ENCODE measurements around the gene CDC16. TPM values are rescaled to one million over a fixed set of nuclear protein-coding genes. Genes with fewer than 3 reads are reported as not detected.

CDC16 gene
- total and polyA plus RNA-seq, 2 of the 4 experiments (the other 2 are of a cell fraction) = 41.6 to 66.6 TPM

DNA sequence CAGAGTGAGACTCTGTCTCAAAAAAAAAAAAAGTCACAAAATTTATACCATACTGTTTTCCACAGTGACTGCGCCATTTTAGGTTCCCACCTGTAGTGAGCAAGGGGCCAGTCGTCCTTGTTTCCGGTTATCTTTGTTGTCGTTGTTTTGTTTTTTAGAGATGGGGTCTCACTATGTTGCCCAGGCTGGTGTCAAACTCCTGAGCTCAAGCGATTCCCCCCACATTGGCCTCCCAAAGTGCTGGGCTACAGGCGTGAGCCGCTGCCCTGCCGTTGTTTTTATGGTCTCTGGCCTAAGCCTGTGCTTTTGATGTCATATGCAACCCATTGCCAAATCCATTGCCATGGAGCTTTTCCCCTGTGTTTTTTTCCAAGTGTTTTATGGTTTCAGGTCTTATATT, 50.0 kb downstream of the CDC16 start:
- Histone ChIP-seq H2BK20ac (ENCODE audit: low read depth, low read length) (no peak overlapping the region), H3K4me1 (ENCODE audit: control insufficient read depth, insufficient read depth, low read length) (peaks cover 4% of the 10 kb centered on the region), H3K9me1 (ENCODE audit: insufficient read depth, low read length) (peaks cover 17% of the 10 kb centered on the region), H3K4me2 (ENCODE audit: low read depth, low read length) (no peak overlapping the region), H3K27ac (ENCODE audit: insufficient read depth, low read length) (no peak overlapping the region), H2BK120ac (ENCODE audit: low read depth, low read length) (no peak overlapping the region), H3K56ac (ENCODE audit: extremely low read depth, insufficient read depth, low read length) (no peak overlapping the region), H3K18ac (ENCODE audit: low read depth, low read length) (no peak overlapping the region), H4K5ac (ENCODE audit: low read depth, low read length) (no peak overlapping the region), H3K27me3 (ENCODE audit: control insufficient read depth, insufficient read depth, low read length) (no peaks in the 10 kb centered on the region), H3K36me3 (ENCODE audit: control insufficient read depth, insufficient read depth, low read length) (peaks cover 25% of the 10 kb centered on the region), H3K23ac (ENCODE audit: low read depth, low read length) (no peak overlapping the region), H3K14ac (replicated peaks; ENCODE audit: low read depth, low read length) (no peak overlapping the region), H3K4ac (ENCODE audit: low read depth, low read length) (no peak overlapping the region), H2AK9ac (replicated peaks; ENCODE audit: low read depth, low read length, poor library complexity) (no peak overlapping the region), H3K9ac (ENCODE audit: low read depth, low read length) (no peak overlapping the region), H3K9me3 (ENCODE audit: control insufficient read depth, insufficient read depth, low read length) (no peaks in the 10 kb centered on the region), H2BK15ac (ENCODE audit: low read depth, low read length) (no peak overlapping the region), H2AK5ac (ENCODE audit: low read depth, low read length) (no peak overlapping the region), H2BK5ac (ENCODE audit: low read depth, low read length, poor library complexity, severe bottlenecking) (no peak overlapping the region), H2AFZ (replicated peaks; ENCODE audit: low read length, poor library complexity) (no peak overlapping the region), H4K91ac (ENCODE audit: insufficient read depth, low read depth, low read length) (no peak overlapping the region), H4K20me1 (ENCODE audit: insufficient read depth, low read length) (peaks cover 7% of the 10 kb centered on the region; the same call in 1 of the 2 replicates), H3K79me1 (ENCODE audit: low read depth in 1 of 2, low read length in 2 of 2) (peaks cover 28 to 56% of the 10 kb centered on the region in 2 experiments), H4K8ac (ENCODE audit: low read depth in 2 of 2, low read length in 2 of 2) (no peak overlapping the region), H3K4me3 (ENCODE audit: insufficient read depth, low read depth, low read length) (no peak overlapping the region)
- ATAC-seq (ENCODE audit: low read depth) (no peak), DNase-seq (no peak)
- ChIA-PET POLR2A (ENCODE audit: unreplicated experiment) (no interaction called here), CTCF (interaction anchor here (0.7 kb wide), 1 partner anchor 26 kb away, joined by 3 read pairs; no protein-coding TSS in a partner anchor)
- in situ Hi-C loops (cut with MboI; ENCODE audit: low sequenced_read_pairs) (no loop called here), dilution Hi-C loops (cut with HindIII; ENCODE audit: low sequenced_read_pairs, unreplicated experiment) (no loop called here), intact Hi-C loops (cut with micrococcal nuclease) (no loop called here)
- TF ChIP-seq, protein P1, sequence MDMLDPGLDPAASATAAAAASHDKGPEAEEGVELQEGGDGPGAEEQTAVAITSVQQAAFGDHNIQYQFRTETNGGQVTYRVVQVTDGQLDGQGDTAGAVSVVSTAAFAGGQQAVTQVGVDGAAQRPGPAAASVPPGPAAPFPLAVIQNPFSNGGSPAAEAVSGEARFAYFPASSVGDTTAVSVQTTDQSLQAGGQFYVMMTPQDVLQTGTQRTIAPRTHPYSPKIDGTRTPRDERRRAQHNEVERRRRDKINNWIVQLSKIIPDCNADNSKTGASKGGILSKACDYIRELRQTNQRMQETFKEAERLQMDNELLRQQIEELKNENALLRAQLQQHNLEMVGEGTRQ (IDR thresholded peaks at IDR 0.05; ENCODE audit: low read depth, low read length) = no peak
- TF ChIP-seq RCOR1 (IDR thresholded peaks at IDR 0.05; ENCODE audit: insufficient replicate concordance, low read length) = no peak
- TF ChIP-seq, protein P2, sequence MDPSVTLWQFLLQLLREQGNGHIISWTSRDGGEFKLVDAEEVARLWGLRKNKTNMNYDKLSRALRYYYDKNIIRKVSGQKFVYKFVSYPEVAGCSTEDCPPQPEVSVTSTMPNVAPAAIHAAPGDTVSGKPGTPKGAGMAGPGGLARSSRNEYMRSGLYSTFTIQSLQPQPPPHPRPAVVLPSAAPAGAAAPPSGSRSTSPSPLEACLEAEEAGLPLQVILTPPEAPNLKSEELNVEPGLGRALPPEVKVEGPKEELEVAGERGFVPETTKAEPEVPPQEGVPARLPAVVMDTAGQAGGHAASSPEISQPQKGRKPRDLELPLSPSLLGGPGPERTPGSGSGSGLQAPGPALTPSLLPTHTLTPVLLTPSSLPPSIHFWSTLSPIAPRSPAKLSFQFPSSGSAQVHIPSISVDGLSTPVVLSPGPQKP (IDR thresholded peaks at IDR 0.05; ENCODE audit: borderline replicate concordance, low read depth, low read length) = no peak
- TF ChIP-seq RAD21 (IDR thresholded peaks at IDR 0.05; ENCODE audit: low read length) = no peak
- no peak for TF ChIP-seq RFX5 (IDR thresholded peaks at IDR 0.05; ENCODE audit: low read depth, low read length)
- no peak for TF ChIP-seq MAZ (IDR thresholded peaks at IDR 0.05; ENCODE audit: borderline replicate concordance, low read depth, low read length)
- no TSS peak for BruUV-seq (replicated peaks)
- WGBS, 2 experiments (ENCODE audit: extremely low coverage in 2 of 2, insufficient read length in 1 of 2) = no CpG with 5 or more reads among the region's 8 CpGs

All from IMR-90 (cell line).